Stimulated activated naive CD8-positive, alpha-beta T cell treated with anti-CD3 and anti-CD28 coated beads, Interleukin-15, amount 100 ng/mL, for 72 hours (primary cell): ENCODE measurements around the gene GNA14.
"Not testable (repeated sequence)": the region's sequence is repeated elsewhere in the genome, so short reads cannot be mapped to it uniquely, and the experiment has no call there.

Source experiments
- ATAC-seq: fragments of 150-1000 bp; cut with Tn5 transposase; 2 replicates; pipeline ENCODE4 v1.10.0; 2021; ENCODE audit warnings: mild to moderate bottlenecking, moderate library complexity
- DNase-seq, 2 donors: peaks; one replicate each; pipeline ENCODE4 v3.0.0; 2021 to 2022
- H3K27ac Mint-ChIP-seq, 2 donors: one replicate each; pipeline ENCODE4 v1.8.0; 2022; ENCODE audit warnings: mild to moderate bottlenecking in 2 of 2, mixed read lengths in 2 of 2, moderate library complexity in 2 of 2
- H3K27me3 Mint-ChIP-seq: one replicate; pipeline ENCODE4 v1.8.0; 2022; ENCODE audit warnings: mixed read lengths
- H3K4me1 Mint-ChIP-seq: one replicate; pipeline ENCODE4 v1.8.0; 2022; ENCODE audit warnings: mild to moderate bottlenecking, mixed read lengths
- H3K4me3 Mint-ChIP-seq, 2 donors: one replicate each; pipeline ENCODE4 v1.8.0; 2022; ENCODE audit warnings: mild to moderate bottlenecking in 2 of 2, mixed read lengths in 2 of 2, moderate library complexity in 1 of 2
- H3K9me3 Mint-ChIP-seq, 2 donors: one replicate each; pipeline ENCODE4 v1.8.0; 2022; ENCODE audit warnings: mixed read lengths in 2 of 2

GNA14 gene

GRCh38 chr9:77648234-77649108 is at the start of gene GNA14:
Gene GNA14 (minus strand): TSS chr9:77648322. CDS start chr9:77647793, 529 bp downstream.
- H3K4me1 Mint-ChIP-seq: peaks cover 22% of the 10 kb centered on the region
- DNase-seq (peak; percentile 8 to 13), ATAC-seq (peak; percentile 11)
- H3K9me3 Mint-ChIP-seq: no peaks in the 10 kb centered on the region
- no peak within 1 kb of the TSS for H3K27ac Mint-ChIP-seq
- H3K27me3 Mint-ChIP-seq: peaks cover 64% of the 10 kb centered on the region
- peak within 1 kb of the TSS; percentile 75 to 85 for H3K4me3 Mint-ChIP-seq

DNA sequence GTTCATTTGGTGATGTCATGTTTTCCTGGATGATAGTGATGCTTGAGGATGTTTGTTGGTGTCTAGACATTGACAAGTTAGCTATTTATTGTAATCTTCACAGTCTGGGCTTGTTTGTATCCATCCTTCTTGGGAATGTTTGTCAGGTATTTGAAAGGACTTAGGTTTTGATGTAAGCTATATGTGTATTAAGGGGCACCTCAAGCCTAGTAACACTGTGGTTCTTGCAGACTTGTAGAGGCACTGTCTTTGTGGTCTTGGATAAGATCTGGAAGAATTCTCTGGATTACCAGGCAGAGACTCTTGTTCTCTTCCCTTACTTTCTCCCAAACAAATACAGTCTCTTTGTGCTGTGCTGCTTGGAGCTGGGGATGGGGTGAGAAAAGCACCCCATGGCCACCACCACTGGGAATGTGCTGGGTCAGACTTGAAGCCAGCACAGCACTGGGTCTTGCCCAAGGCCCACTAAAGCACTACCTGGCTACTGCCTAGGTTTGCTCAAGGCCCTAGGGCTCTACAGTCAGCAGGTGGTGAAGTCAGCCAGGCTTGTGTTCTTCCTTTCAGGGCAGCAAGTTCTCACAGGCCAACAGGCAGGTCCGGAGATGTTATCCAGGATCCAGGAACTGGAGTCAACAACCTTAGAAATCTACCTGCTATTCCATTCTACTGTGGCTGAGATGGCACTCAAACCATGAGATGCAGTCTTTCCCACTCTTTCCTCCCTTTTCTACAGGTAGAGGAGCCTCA is 49.3 kb upstream of the GNA14 start:
- Mint-ChIP-seq H3K27ac (peak overlapping the region in 1 of 2 donors; percentile 56), H3K27me3 (no peaks in the 10 kb centered on the region), H3K9me3 (peaks cover 5 to 35% of the 10 kb centered on the region in 2 donors), H3K4me1 (no peaks in the 10 kb centered on the region), H3K4me3 (no peak overlapping the region)
- ATAC-seq: no peak
- no peak for DNase-seq

DNA sequence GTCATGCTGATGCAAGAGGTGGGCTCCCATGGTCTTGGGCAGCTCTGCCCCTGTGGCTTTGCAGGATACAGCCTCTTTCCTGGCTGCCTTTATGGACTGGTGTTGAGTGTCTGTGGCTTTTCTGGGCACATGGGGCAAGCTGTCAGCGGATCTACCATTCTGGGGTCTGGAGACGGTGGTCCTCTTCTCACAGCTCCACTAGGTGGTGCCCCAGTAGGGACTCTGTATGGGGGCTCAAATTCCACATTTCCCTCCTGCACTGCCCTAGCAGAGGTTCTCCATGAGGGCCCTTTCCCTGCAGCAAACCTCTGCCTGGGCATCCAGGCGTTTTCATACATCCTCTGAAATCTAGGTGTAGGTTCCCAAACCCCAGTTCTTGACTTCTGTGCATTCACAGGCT is 42.6 kb upstream of the GNA14 start:
- Mint-ChIP-seq H3K9me3 (peaks cover 14 to 20% of the 10 kb centered on the region in 2 donors), H3K27me3 (peaks cover 22% of the 10 kb centered on the region)
- not testable (repeated sequence) for H3K4me1 Mint-ChIP-seq, H3K27ac Mint-ChIP-seq, ATAC-seq, H3K4me3 Mint-ChIP-seq, DNase-seq

GRCh38 chr9:77690119-77690518 is 42.0 kb upstream of the GNA14 start:
- not testable (repeated sequence) for H3K4me3 Mint-ChIP-seq, ATAC-seq, H3K27ac Mint-ChIP-seq, DNase-seq, H3K4me1 Mint-ChIP-seq
- H3K9me3 Mint-ChIP-seq: peaks cover 11 to 16% of the 10 kb centered on the region in 2 donors
- H3K27me3 Mint-ChIP-seq: peaks cover 22% of the 10 kb centered on the region

DNA sequence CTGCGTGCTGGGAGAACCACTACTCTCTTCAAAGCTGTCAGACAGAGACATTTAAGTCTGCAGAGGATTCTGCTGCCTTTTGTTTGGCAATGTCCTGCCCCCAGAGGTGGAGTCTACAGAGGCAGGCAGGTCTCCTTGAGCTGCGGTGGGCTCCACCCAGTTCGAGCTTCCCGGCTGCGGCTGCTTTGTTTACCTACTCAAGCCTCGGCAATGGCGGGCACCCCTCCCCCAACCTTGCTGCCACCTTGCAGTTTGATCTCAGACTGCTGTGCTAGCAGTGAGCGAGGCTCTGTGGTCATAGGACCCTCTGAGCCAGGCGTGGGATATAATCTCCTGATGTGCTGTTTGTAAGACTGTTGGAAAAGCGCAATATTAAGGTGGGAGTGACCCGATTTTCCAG is 39.6 kb upstream of the GNA14 start:
- DNase-seq, H3K4me1 Mint-ChIP-seq, H3K27ac Mint-ChIP-seq, H3K4me3 Mint-ChIP-seq, ATAC-seq: not testable (repeated sequence)
- Mint-ChIP-seq H3K9me3 (peaks cover 7 to 11% of the 10 kb centered on the region in 2 donors), H3K27me3 (peaks cover 22% of the 10 kb centered on the region)

GRCh38 chr9:77680581-77680980 is 32.5 kb upstream of the GNA14 start:
- H3K9me3 Mint-ChIP-seq: no peaks in the 10 kb centered on the region
- H3K4me3 Mint-ChIP-seq: no peak overlapping the region
- H3K27me3 Mint-ChIP-seq: no peaks in the 10 kb centered on the region
- DNase-seq (no peak), ATAC-seq (no peak)
- H3K27ac Mint-ChIP-seq: no peak overlapping the region
- no peaks in the 10 kb centered on the region for H3K4me1 Mint-ChIP-seq

GRCh38 chr9:77679661-77680368 is 31.7 kb upstream of the GNA14 start:
- ATAC-seq: no peak
- Mint-ChIP-seq H3K27me3 (no peaks in the 10 kb centered on the region), H3K9me3 (no peaks in the 10 kb centered on the region), H3K4me1 (no peaks in the 10 kb centered on the region), H3K4me3 (no peak overlapping the region), H3K27ac (no peak overlapping the region)
- DNase-seq: no peak

DNA sequence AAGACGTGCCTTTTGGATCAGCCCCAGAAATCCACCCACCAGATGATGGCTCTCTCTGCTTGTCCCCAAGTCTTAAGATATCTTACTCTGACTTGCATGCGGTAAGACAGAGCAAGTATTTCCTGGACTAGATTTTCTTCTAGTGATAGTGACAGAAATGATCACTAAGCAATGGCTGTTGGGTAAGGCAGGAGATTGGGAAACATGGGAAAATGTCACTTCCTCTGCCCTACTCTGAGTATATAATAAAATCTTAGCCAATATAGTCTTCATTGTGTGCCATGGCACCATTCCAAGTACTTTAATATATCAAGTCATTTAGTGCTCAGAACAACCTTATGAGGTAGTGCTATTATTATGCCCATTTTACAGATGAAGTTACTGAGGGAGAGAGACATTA is 31.0 kb upstream of the GNA14 start:
- no peaks in the 10 kb centered on the region for H3K9me3 Mint-ChIP-seq
- no peak overlapping the region for H3K27ac Mint-ChIP-seq
- H3K27me3 Mint-ChIP-seq: no peaks in the 10 kb centered on the region
- ATAC-seq (no peak), DNase-seq (no peak)
- no peaks in the 10 kb centered on the region for H3K4me1 Mint-ChIP-seq
- no peak overlapping the region for H3K4me3 Mint-ChIP-seq

GRCh38 chr9:77677957-77678535 is 29.9 kb upstream of the GNA14 start:
- Mint-ChIP-seq H3K27ac (no peak overlapping the region), H3K9me3 (no peaks in the 10 kb centered on the region), H3K4me3 (no peak overlapping the region), H3K4me1 (no peaks in the 10 kb centered on the region), H3K27me3 (no peaks in the 10 kb centered on the region)
- ATAC-seq: no peak
- DNase-seq: no peak

DNA sequence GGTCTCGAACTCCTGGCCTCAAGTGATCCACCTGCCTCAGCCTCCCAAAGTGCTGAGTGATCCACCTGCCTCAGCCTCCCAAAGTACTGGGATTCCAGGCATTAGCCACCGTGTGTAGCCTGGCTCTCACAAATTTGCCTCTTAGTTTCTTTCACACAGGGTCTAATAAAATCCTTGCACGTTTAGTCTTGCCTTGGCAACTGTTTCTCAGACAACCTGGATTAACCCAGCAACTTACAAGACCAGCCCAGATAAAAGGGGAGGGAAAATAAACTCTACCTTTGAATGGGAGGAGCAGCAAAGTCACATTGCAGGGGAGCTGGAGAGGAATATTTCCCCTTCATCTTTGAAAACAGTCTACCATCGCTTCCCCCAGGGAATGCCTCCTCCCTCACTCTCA is 29.3 kb upstream of the GNA14 start:
- Mint-ChIP-seq H3K9me3 (no peaks in the 10 kb centered on the region), H3K4me1 (no peaks in the 10 kb centered on the region), H3K27me3 (no peaks in the 10 kb centered on the region), H3K27ac (no peak overlapping the region), H3K4me3 (no peak overlapping the region)
- ATAC-seq: no peak
- DNase-seq: no peak

DNA sequence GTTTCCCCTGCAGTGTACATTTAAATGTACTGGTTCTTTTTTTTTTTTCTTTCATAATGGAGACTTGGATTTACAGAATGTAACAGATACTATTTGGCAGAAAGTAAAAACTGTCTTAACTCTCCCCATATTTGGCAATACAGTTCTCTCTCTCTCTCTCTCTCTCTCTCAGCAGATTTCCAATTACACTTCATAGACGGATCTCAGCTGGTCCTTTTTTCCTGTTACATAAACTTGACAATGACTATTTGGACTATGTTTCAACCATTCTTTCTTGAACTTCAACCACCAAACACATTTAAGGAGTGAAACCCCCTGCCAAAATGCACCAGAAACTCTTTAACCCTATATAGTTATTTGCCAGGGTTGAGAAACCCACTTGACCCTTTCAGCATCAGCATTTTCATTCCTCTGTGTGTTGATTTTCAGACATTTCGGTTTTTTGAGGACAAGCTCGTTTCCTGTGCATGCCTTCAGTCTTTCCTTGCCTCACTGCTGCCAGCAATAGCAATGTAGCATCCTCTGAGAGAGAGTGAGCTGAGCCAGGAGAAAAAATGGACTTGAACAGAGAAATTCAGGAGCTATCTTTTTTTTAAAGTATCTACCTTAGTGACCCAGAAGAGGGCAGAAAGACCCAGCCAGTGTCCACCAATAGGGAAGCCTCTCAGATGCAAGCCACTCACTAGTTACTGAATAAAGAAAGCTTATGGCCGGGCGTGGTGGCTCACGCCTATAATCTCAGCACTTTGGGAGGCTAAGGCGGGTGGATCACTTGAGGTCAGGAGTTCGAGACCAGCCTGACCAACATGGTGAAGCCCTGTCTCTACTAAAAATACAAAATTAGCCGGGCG is 26.0 kb upstream of the GNA14 start:
- H3K27me3 Mint-ChIP-seq: no peaks in the 10 kb centered on the region
- H3K27ac Mint-ChIP-seq: no peak overlapping the region
- no peak for DNase-seq
- no peaks in the 10 kb centered on the region for H3K4me1 Mint-ChIP-seq
- H3K9me3 Mint-ChIP-seq: no peaks in the 10 kb centered on the region
- ATAC-seq: no peak
- no peak overlapping the region for H3K4me3 Mint-ChIP-seq

DNA sequence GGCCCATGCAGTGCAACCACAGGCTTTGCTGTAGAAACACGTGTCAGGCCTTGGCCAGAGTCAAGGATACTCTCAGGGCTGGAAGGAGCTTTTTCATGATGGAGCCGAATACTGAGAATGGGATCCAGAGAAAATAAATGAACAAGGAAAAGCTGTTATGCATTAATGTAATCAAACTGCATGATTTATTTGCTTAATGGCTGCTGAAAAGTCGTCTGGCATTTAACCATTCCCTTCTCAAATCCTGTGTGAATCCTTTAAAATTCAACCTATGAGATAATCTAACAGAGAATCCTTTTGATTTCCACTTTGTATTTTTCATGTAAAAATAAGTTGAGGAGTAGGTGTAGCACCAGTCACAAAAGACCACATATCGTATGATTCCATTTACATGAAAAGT is 24.1 kb upstream of the GNA14 start:
- ATAC-seq (no peak), DNase-seq (no peak)
- H3K27me3 Mint-ChIP-seq: no peaks in the 10 kb centered on the region
- H3K27ac Mint-ChIP-seq: no peak overlapping the region
- H3K9me3 Mint-ChIP-seq: no peaks in the 10 kb centered on the region
- H3K4me1 Mint-ChIP-seq: no peaks in the 10 kb centered on the region
- H3K4me3 Mint-ChIP-seq: no peak overlapping the region

- ATAC-seq: no peak
- Mint-ChIP-seq H3K9me3 (no peaks in the 10 kb centered on the region), H3K27ac (no peak overlapping the region), H3K4me3 (no peak overlapping the region), H3K27me3 (peaks cover 9% of the 10 kb centered on the region), H3K4me1 (no peaks in the 10 kb centered on the region)
- DNase-seq: no peak
These were observed 19.0 kb upstream of the GNA14 start for GRCh38 chr9:77667151-77667550.

GRCh38 chr9:77663754-77664153 is 15.6 kb upstream of the GNA14 start:
- H3K27ac Mint-ChIP-seq: no peak overlapping the region
- no peaks in the 10 kb centered on the region for H3K4me1 Mint-ChIP-seq
- H3K27me3 Mint-ChIP-seq: peaks cover 9% of the 10 kb centered on the region
- H3K4me3 Mint-ChIP-seq: no peak overlapping the region
- ATAC-seq (no peak), DNase-seq (no peak)
- no peaks in the 10 kb centered on the region for H3K9me3 Mint-ChIP-seq
